WTC11 (cell line): ENCODE results near the gene KLHL29. TPM values are rescaled to one million over a fixed set of nuclear protein-coding genes. Genes with fewer than 3 reads are reported as not detected.
A peak's percentile ranks its signal among the peaks of the same experiment; 100 is the strongest.

Source experiments
- ATAC-seq: fragments of 200-7000 bp; cut with Tn5 transposase; 2 replicates; pipeline ENCODE4 v1.10.0; 2021; ENCODE audit warnings: mild to moderate bottlenecking, moderate library complexity
- Bru-seq: library from RNA; stranded (reverse); fragments of 400-500 nt; gene quantifications from one replicate; lab custom pipeline; 2021; lab: Mats Ljungman, UMichigan
- CTCF ChIA-PET: fragments of 300-600 bp; sonication (Branson Sonifier 250); formaldehyde crosslinking; loops from one replicate; lab custom pipeline; 2021; ENCODE audit warnings: antibody characterized with exemption; lab: Charles Lee
- POLR2A ChIA-PET: fragments of 350-600 bp; sonication (Branson Sonifier 250); formaldehyde crosslinking; loops from one replicate; lab custom pipeline; 2021; ENCODE audit warnings: antibody characterized with exemption; lab: Charles Lee
- DNase-seq: peaks from one replicate; pipeline ENCODE4 v3.0.0; 2021; ENCODE audit warnings: low spot score
- H3K27ac Mint-ChIP-seq: 2 replicates; pipeline ENCODE4 v1.8.0; 2021; ENCODE audit warnings: mixed read lengths
- H3K27me3 Mint-ChIP-seq: 2 replicates; pipeline ENCODE4 v1.8.0; 2021; ENCODE audit warnings: low read depth, mild to moderate bottlenecking, moderate library complexity, mixed read lengths
- H3K36me3 Mint-ChIP-seq: 2 replicates; pipeline ENCODE4 v1.8.0; 2021; ENCODE audit warnings: mixed read lengths
- H3K4me1 Mint-ChIP-seq: 2 replicates; pipeline ENCODE4 v1.8.0; 2022; ENCODE audit warnings: mixed read lengths
- H3K4me3 Mint-ChIP-seq: 2 replicates; pipeline ENCODE4 v1.8.0; 2021; ENCODE audit warnings: mild to moderate bottlenecking, moderate library complexity, mixed read lengths
- H3K9me3 Mint-ChIP-seq: 2 replicates; pipeline ENCODE4 v1.8.0; 2021; ENCODE audit warnings: mixed read lengths
- CREM ChIP-seq: sonication (generic); formaldehyde crosslinking; IDR thresholded peaks from 2 replicates; pipeline ENCODE4 v1.8.1; 2022; ENCODE audit warnings: mild to moderate bottlenecking, missing genetic modification reagents, moderate library complexity
- ESRRA ChIP-seq: sonication (generic); formaldehyde crosslinking; IDR thresholded peaks from 2 replicates; pipeline ENCODE4 v1.8.1; 2022; ENCODE audit warnings: mild to moderate bottlenecking, missing genetic modification reagents, borderline replicate concordance
- HMGXB4 ChIP-seq: sonication (generic); formaldehyde crosslinking; IDR thresholded peaks from 2 replicates; pipeline ENCODE4 v1.8.1; 2023; ENCODE audit warnings: mild to moderate bottlenecking, moderate library complexity, missing genetic modification reagents
- IRF1 ChIP-seq: sonication (generic); formaldehyde crosslinking; IDR thresholded peaks from 2 replicates; pipeline ENCODE4 v1.8.0; 2023; ENCODE audit warnings: missing genetic modification reagents
- JAZF1 ChIP-seq: fragments of 250-450 bp; sonication (Bioruptor Pico); IDR thresholded peaks from 2 replicates; pipeline ENCODE4 v1.9.0; 2021; ENCODE audit warnings: moderate library complexity, mild to moderate bottlenecking, inconsistent platforms
- PRDM15 ChIP-seq: sonication (generic); formaldehyde crosslinking; IDR thresholded peaks from 2 replicates; pipeline ENCODE4 v1.8.0; 2022; ENCODE audit warnings: missing genetic modification reagents
- PRRX2 ChIP-seq: fragments of 250-450 bp; sonication (Bioruptor Pico); IDR thresholded peaks from 2 replicates; pipeline ENCODE4 v1.8.0; 2021; ENCODE audit warnings: mild to moderate bottlenecking
- RELA ChIP-seq: sonication (generic); formaldehyde crosslinking; IDR thresholded peaks from 2 replicates; pipeline ENCODE4 v1.8.1; 2022; ENCODE audit warnings: missing genetic modification reagents, mild to moderate bottlenecking, borderline replicate concordance
- SMAD3 ChIP-seq: sonication (generic); formaldehyde crosslinking; IDR thresholded peaks from 2 replicates; pipeline ENCODE4 v1.8.0; 2022; ENCODE audit warnings: missing genetic modification reagents, mild to moderate bottlenecking, borderline replicate concordance
- TCF7 ChIP-seq: sonication (generic); formaldehyde crosslinking; IDR thresholded peaks from 2 replicates; pipeline ENCODE4 v1.8.0; 2022; ENCODE audit warnings: mild to moderate bottlenecking, low read depth, missing genetic modification reagents, moderate library complexity
- TEAD1 ChIP-seq: sonication (generic); formaldehyde crosslinking; IDR thresholded peaks from 2 replicates; pipeline ENCODE4 v1.8.0; 2022; ENCODE audit warnings: mild to moderate bottlenecking, missing genetic modification reagents
- USF1 ChIP-seq: sonication (generic); formaldehyde crosslinking; IDR thresholded peaks from 2 replicates; pipeline ENCODE4 v1.8.0; 2022; ENCODE audit warnings: mild to moderate bottlenecking, missing genetic modification reagents
- USF2 ChIP-seq: sonication (generic); formaldehyde crosslinking; IDR thresholded peaks from 2 replicates; pipeline ENCODE4 v1.8.1; 2023; ENCODE audit warnings: mild to moderate bottlenecking, missing genetic modification reagents, moderate library complexity
- ZNF232 ChIP-seq: sonication (generic); formaldehyde crosslinking; IDR thresholded peaks from 2 replicates; pipeline ENCODE4 v1.8.0; 2022; ENCODE audit warnings: mild to moderate bottlenecking, missing genetic modification reagents
- ZNF423 ChIP-seq: fragments of 250-450 bp; sonication (Bioruptor Pico); IDR thresholded peaks from 2 replicates; pipeline ENCODE4 v2.1.2; 2022; ENCODE audit warnings: mild to moderate bottlenecking, moderate library complexity
- ZNF532 ChIP-seq: fragments of 250-450 bp; sonication (Bioruptor Pico); IDR thresholded peaks from 2 replicates; pipeline ENCODE4 v1.9.0; 2021; ENCODE audit warnings: mild to moderate bottlenecking, borderline replicate concordance
- long read RNA-seq, 3 experiments: library from RNA in 1 of 3; library from capped mRNA in 1 of 3; library from polyadenylated mRNA in 1 of 3; unstranded in 2 of 3; stranded (forward) in 1 of 3; transcript quantifications; one replicate each; pipeline ENCODE4 v2.0.0, GENCODE V29; 2021
- total RNA-seq: library from RNA; stranded (reverse); gene quantifications from 3 replicates; pipeline ENCODE4 v1.2.3, GENCODE V29; 2021

The KLHL29 gene
- 6.8 to 7.3 TPM (median 7.1 TPM) in 3 replicates for total RNA-seq
- percentile 51 among the genes with signal in this experiment for Bru-seq, nascent RNA
- long read RNA-seq, experiment 1, full-length matches to known transcripts, result 7 of 37 reads
- long read RNA-seq, experiment 1, partial matches to known transcripts, result 17 of 37 reads
- long read RNA-seq, experiment 1, other reads (novel, unspliced or antisense), result 13 of 37 reads
- long read RNA-seq, experiment 2, full-length matches to known transcripts, result 1 of 7 reads
- long read RNA-seq, experiment 2, partial matches to known transcripts, result 3 of 7 reads
- long read RNA-seq, experiment 2, other reads (novel, unspliced or antisense), result 3 of 7 reads
- long read RNA-seq, experiment 3, result 0 reads

- TF ChIP-seq ESRRA (CRISPR knock-in tag) (no peak), ZNF423 (peak; percentile 38; the same call in 1 of the 2 replicates), TCF7 (no peak), CREM (CRISPR knock-in tag) (0 out of 2 replicates have a peak, but pooled peaks have one; percentile 30), TEAD1 (CRISPR knock-in tag) (no peak)
- ATAC-seq (peak; percentile 69), DNase-seq (peak; percentile 69)
- Mint-ChIP-seq H3K9me3 (no peaks in the 10 kb centered on the region), H3K4me3 (peak within 1 kb of the TSS; percentile 94), H3K27me3 (peaks cover 69% of the 10 kb centered on the region), H3K27ac (no peak within 1 kb of the TSS), H3K36me3 (no peaks in the 10 kb centered on the region), H3K4me1 (peaks cover 40% of the 10 kb centered on the region)
- POLR2A ChIA-PET, result interaction anchor here (0.6 to 0.9 kb wide), 3 partner anchors 10 to 542 kb away, joined by 3 read pairs; partner anchors contain the start of gene ATAD2B
- CTCF ChIA-PET, result interaction anchor here (0.5 to 0.9 kb wide), 4 partner anchors 9 to 181 kb away, joined by 3 to 4 read pairs (median 3); no protein-coding TSS in a partner anchor
Observed at GRCh38 chr2:23384551-23385343, at the start of gene KLHL29. Gene KLHL29 (plus strand): TSS chr2:23385179. CDS start chr2:23562197, 177,018 bp downstream.

GRCh38 chr2:23335550-23335949 is 49.4 kb upstream of the KLHL29 start:
- ChIA-PET CTCF (no interaction called here), POLR2A (no interaction called here)
- Mint-ChIP-seq H3K36me3 (no peaks in the 10 kb centered on the region), H3K4me1 (peaks cover 4% of the 10 kb centered on the region; the same call in 1 of the 2 replicates), H3K27ac (no peak overlapping the region), H3K9me3 (peaks cover 11% of the 10 kb centered on the region), H3K27me3 (peaks cover 3% of the 10 kb centered on the region; the same call in 1 of the 2 replicates), H3K4me3 (no peak overlapping the region)
- ATAC-seq (no peak), DNase-seq (no peak)
- TF ChIP-seq SMAD3 (CRISPR knock-in tag) (no peak), USF2 (CRISPR knock-in tag) (no peak), ESRRA (CRISPR knock-in tag) (no peak), JAZF1 (CRISPR knock-in tag) (no peak), IRF1 (CRISPR knock-in tag) (no peak), ZNF232 (CRISPR knock-in tag) (no peak), USF1 (CRISPR knock-in tag) (no peak), RELA (CRISPR knock-in tag) (no peak), HMGXB4 (CRISPR knock-in tag) (no peak), PRRX2 (no peak), ZNF532 (CRISPR knock-in tag) (no peak), PRDM15 (CRISPR knock-in tag) (no peak)
